Measurements from ENCODE around the gene SRBD1.

The SRBD1 gene, protein sequence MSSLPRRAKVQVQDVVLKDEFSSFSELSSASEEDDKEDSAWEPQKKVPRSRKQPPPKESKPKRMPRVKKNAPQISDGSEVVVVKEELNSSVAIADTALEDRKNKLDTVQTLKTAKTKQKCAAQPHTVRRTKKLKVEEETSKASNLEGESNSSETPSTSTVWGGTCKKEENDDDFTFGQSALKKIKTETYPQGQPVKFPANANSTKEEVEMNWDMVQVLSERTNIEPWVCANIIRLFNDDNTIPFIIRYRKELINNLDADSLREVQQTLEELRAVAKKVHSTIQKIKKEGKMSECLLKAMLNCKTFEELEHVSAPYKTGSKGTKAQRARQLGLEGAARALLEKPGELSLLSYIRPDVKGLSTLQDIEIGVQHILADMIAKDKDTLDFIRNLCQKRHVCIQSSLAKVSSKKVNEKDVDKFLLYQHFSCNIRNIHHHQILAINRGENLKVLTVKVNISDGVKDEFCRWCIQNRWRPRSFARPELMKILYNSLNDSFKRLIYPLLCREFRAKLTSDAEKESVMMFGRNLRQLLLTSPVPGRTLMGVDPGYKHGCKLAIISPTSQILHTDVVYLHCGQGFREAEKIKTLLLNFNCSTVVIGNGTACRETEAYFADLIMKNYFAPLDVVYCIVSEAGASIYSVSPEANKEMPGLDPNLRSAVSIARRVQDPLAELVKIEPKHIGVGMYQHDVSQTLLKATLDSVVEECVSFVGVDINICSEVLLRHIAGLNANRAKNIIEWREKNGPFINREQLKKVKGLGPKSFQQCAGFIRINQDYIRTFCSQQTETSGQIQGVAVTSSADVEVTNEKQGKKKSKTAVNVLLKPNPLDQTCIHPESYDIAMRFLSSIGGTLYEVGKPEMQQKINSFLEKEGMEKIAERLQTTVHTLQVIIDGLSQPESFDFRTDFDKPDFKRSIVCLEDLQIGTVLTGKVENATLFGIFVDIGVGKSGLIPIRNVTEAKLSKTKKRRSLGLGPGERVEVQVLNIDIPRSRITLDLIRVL

DNA sequence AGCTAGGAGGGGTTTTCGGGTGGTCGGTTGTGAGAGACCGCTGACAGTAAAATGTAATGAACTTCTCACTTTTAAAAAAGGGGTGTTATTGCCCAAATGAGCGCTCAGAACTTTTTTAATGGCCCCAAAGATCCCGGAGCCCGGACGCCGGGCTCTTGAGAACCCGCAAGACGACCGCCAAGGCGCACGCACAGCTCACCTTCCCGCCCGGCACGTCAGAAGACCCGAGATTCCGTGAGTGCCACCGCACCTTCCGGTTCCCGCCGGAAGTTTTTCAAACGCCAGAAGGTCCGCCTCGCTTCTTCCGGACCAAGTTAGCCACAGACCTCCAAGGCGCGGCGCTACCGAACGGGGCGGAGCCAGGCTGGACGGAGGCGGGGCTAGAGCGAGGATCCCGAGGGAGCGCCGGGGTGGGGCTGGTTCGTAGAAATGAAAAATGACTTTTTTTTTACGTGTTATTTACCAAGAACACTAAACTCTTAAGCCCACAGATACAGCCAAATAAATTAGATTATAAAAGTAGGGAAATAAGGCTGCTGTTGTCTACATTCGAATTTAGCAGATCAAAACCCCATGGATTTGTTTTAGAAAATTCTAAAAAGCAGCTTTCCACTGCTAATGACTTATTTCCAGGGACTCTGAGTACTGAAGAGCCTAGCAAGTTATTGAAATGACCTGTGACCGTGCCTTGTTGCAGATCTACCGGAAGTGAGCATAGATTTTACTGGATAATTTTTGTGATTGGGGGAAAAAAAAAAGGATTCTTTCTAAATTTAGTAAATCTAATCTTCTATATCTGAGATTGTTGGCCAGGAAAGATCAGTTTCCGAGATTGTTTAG lies at the start of gene SRBD1:
Gene SRBD1, minus strand, starts transcription at position 248 of the 840 bp plus-strand sequence. CDS start 5,826 bp downstream, outside the sequence.
- peak; percentile 90 for DNase-seq (ENCODE audit: low spot score)

DNA sequence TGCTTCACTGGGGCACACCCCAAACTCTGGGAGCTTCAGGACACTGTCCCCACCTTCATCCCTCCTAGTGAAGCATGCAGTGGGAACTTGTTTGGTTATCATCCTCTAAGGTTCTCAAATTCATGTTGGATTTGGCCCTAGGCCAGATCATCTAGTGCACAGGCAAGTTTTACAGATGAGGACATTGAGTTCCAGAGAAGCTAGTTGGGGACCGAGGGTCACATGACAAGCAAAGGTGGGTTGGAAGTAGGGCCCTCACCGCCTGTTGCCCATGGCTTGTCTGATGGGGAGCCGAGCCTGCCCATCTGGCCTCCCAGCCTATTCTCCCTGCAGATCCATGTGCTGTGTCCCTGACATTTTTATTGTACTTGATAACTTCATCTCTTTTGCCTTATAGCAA lies 43.2 kb upstream of the SRBD1 start:
- DNase-seq (ENCODE audit: low spot score) = no peak

DNA sequence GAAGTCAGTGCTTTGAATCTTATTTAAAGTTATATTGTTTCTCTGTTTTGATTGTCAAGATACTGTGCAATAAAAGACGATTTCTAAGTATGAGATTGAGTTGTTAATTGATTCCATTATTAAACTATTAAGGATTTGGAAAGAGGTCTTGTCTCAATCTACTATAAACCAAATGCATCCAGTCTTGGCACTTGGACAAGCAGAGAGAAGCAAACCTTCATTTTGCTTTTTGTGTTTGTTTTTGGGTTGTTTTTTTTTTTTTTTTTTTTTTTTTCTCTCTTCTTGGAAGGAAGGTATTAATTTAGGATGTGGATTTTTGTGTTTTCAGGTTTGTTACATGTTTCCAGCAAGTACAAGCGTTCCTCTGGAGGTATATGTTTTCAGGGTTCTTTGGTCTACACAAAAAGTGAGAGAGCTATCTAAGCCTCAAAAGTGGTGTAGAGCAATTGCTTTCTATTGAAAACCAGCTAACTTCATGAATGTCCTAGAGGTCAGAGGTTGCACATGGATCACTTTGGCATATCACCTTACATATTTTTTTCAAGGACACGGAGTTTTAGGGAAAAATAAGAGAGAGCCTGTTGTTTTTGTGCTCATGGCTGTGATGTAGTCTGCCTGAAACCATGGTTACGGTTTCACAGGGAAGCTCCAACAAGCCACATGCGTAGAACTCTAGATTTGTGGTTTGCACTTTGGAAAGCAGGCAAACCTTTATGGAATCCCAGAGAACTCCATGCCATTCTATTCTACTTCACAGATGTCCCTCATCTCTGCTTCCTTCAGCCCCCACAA lies 42.3 kb upstream of the SRBD1 start:
- no peak for DNase-seq (ENCODE audit: low spot score)

DNA sequence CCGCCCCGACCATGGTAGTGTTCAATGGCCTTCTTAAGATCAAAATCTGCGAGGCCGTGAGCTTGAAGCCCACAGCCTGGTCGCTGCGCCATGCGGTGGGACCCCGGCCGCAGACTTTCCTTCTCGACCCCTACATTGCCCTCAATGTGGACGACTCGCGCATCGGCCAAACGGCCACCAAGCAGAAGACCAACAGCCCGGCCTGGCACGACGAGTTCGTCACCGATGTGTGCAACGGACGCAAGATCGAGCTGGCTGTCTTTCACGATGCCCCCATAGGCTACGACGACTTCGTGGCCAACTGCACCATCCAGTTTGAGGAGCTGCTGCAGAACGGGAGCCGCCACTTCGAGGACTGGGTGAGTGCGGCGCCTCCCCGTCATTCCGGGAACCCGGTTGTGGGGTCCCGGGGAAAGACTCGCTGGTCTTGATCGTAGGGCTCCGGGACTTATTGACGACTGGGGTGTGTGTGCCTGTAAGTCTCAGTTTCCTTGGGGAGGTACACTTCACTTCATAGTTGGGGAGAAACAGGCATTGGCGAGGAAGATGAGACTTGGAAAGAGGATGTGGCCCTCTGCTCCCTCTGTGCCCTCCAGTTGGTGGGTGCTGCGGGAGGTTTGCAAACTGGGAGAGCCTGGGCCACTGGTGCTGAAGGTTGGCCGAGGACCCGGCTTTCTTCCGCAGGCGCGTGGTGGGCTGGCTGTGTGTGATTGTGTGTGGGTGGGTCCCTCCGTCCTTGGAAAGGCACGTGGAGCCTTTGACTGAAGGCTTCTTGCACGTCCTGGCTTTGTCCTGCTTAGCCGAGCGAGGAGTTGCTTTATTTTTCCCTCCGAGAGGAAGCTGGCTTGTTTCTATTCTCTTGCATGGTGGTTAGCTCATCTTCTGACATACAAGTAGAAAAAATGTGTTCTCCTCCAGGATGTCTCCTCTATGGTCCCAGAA lies 41.3 kb upstream of the SRBD1 start:
- peak; percentile 43 for DNase-seq (ENCODE audit: low spot score)

DNA sequence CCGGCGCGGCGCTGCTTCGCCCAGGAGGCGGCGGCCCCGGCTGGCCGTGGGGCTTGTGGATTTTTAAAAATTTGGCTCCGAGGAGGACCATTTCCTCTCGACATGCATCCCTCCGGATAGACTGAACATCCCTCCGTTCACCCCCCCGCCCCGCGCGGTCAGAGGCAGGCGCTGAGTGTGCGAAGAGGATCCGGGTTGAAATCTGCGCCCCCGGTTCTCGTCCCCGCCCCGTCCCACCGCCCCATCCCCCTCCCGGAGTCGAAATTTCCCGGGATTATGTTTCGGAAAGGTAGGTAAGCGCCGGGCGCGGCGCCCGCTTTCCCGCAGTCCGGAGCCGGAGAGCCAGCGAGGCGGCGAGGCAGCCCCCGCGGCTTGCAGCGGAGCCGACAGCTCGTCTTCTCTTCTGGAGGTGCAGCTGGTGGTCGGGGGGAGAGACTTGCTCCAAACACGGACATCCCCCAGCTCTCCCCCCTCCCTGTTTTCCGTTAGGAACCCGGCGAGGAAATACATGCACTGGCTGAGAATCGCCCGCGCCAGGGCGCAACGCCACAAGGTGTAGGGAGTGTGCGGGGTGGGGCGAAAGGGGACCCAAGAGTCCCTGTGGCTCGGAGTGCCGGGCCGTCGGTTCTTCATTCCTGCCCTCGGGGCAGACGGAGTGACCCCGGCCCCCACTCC lies 40.5 kb upstream of the SRBD1 start, which contains the start of gene PRKCE:
Gene PRKCE, plus strand, starts transcription at position 261 of the 675 bp plus-strand sequence.
- peak; percentile 60 for DNase-seq (ENCODE audit: low spot score)

DNA sequence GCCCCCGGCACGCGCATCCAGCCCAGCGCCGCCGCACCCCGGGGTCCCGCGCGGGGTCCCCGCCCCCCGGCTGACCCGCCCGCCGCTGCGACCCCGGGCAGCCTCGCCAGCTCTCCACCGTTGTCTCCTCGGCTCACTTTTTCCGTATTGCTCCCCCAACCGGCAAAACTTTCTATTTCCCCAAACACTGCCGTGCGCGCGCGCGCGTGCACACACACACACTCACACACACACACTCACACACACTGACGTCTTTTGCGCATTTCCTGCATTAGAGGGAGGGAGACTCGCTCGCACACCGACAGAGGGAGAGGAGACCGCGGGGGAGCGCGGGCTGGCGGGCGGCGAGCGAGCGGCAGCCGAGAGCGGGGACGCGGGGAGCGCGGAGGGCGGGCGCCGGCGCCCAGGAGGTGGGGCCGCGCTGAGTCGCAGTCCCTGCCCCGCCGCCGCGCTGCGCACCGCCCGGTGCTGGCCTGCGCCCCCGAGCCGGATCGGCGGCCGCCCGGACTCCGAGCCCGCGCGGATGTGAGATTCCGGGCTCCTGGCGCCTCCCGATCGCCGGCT lies 39.9 kb upstream of the SRBD1 start:
- DNase-seq (ENCODE audit: low spot score) = peak; percentile 87

DNA sequence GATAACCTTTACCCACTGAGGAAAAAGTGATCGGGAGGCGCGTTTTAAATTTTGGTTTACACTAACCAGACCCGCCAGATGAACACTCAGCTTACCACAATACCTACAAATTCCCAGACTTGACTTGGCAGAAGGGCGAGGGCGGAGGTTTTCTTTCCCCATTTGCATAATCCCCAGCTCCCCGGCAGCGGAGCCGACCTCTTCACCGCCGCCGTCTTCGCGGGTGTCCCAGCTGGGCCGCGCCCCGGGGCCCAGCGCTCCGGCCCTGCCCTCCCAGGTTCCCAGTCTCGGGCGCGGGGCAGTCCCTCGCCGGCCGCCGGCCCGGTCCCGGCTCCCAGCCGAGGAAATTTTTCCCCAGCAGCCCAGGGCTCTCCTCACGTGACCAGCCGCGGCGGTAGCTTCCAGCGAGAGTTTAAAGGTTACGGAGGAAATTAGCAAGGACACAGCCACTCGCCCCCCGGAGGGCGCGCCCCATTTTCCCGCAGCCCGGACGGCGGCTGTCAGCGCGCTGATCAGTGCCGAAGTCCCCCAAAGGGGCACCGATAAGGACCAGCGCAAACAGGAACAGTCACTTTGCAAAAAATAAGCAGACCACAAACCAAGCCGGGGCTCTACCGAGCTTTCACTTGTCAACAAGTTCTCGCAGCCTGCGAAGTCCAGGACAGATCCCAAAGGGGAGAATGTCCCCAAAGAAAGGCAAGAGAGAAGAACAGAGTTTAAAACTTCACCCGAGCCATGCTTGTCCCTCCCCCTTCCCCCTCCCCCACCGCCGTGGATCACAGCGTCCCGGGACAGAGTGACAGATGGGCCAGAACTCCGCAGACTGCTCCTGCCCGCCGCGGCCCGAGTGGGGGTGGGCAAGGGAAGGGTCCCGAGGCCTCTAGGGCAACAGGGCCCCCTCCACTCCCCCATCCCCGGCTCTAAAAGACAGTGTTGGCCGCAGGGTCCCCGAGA lies 39.1 kb upstream of the SRBD1 start:
- peak; percentile 69 for DNase-seq (ENCODE audit: low spot score)

DNA sequence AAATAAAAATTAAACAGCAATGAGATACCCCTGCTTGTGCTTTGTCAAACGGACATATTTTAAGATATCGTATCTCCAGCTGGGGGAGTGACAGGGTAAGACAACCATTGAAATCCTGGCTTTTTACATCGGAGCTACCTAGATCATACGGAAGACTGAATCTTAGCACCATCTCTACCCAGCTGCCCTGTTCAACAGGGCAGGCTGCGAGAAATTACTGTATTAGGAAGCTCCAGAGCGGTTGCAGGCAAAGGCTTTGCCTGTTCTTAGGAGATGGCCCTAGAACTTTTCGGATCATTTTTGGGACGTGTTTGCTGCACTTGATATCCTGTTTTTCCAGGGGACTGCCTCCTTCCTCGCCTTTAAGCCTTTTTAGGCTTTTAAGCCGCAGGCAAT lies 38.4 kb upstream of the SRBD1 start:
- DNase-seq (ENCODE audit: low spot score) = no peak

DNA sequence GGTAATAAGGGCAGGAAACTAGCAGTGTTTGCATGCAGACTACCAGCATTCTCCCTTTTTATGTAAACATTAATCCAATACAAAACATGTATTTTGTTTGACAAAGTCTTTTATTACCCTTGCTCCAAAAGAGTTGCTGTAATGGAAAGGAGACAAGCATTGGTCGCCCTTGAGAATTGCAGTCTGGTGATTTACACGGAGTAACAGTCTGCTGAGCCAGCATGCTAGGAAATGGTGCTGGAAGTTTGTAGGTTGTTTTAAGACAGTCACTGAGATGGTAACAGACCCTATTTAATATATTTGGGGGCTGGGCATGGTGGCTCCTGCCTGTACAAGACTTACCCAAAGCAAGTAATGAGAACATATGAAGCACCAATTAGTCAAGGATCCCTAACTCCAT lies 37.6 kb upstream of the SRBD1 start:
- DNase-seq (ENCODE audit: low spot score) = no peak

DNA sequence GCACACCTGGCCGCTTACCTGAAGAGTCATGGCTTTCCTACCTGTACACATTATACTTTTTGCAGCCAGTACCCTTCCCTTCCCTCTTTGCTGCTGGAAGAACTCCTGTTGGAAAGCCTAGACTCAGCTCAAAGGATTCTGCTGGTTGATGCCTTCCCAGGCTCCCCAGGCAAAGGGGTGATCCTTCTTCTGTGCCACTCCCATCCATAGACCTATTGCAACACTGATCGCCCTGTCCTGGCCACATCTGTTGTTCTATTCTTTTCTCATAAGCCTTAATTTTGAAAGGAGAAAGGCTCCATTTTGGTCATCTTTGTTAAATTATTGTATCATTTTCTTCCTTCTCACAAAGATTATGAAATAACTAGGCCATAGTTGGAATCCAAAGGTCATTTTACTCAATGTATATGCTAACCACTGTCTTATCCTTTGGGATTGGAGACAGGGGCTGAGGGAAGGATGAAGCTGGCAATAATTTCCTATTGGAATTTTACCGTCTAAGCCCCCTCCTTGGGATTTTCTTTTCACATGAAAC lies 37.0 kb upstream of the SRBD1 start:
- DNase-seq (ENCODE audit: low spot score) = no peak

DNA sequence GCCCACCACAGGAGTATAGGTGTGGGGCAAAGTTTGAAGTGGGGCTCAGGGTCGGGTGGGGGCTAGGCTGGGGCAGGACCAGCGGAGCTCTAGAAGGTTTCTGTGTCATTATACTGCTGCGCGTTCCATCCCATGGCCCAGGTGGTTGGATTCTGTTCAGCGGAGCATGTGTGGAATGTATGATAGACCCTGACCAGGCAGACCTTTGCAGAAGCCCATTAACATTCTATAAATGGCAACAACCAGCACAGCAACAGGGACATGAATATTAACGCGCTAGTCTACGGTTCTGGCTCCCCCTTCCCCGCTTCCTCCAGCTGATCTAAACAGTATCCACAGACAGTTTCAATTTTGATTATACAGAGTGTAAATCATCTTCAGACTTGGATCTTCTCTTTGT lies 36.3 kb upstream of the SRBD1 start:
- no peak for DNase-seq (ENCODE audit: low spot score)

DNA sequence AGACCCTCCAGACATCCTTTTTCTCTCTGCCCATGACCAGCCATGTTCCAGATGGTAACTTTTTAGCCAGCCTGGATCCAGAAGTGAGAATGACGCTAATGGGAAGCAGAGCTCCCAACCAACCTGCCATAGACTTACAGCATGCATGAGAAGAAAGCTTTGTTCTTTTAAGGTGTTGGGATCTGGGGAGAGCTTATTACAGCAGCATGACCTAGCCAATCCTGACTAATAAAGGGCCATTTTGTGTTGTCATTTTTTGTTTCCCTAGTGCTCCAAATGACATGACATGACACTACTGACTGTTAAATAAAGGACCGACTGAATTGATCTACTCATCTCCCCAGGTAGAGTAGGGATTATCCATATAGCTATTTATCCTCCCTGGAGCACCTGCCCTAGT lies 35.2 kb upstream of the SRBD1 start:
- no peak for DNase-seq (ENCODE audit: low spot score)

DNA sequence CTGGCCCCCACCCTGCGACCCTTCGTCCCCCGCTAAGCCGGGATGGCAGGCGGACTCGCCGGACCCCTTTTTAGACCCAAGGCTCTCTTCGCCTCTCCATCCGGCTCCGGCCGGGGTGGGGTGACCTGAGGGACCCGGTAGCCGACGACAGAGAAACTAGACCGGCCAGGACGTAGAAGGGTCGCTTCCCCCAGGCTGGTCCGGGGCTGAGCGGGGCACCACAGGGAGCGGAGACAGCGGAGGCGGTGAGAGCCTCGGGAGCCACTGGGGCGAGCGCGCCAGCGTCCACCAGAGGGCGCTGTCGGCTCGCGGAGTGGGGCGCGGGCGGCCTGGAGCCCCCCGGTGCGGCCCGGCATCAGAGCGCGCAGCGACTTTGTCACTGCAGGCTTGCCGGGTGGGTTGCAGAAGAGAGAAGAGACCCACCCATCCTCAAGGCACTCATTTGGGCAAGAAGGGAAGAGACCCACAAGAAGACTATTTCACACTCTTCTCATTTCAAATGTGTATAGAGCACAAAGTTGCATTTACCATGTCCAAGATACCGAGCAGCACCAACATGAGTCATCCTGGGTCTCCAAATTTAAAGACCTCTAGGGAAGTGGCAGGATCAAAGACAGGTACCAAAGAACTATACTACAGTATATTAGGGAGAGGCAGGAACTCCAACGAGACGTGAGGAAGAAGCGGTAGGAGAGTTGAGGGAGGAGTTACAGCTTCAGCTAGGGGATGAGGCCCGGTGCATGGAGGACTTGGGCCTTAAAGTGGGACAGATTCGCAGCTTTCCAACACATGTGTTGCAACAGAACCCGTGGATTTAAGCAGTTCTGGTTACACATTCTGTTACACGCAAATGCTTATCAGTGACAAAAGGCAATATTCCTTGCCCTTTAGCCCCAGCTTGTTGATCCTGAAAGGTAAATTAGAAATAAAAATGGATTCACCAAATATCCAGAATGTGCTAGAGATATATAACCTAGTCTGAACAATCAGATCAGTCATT lies 32.8 kb upstream of the SRBD1 start:
- peak; percentile 95 for DNase-seq (ENCODE audit: low spot score)

DNA sequence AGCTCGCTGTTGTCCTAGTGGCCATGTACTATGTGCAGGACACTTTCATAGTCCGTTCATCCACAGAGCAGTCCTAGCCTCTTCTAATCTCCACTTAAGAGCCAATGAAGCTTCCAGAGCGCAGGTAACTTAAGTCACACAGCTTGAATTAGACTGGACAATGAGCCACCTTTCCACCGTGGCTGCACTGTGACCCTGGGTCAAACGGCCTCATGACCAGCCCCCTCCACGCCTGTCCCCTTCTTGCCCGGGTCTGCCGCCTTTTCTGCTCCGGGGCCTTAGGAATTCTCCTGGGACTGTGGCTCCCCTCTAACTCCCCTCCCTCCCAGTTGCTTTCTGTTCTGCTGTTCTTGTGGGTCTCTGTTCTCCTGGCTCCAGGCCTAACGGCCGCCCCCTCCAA lies 32.0 kb upstream of the SRBD1 start:
- DNase-seq (ENCODE audit: low spot score) = peak; percentile 24

DNA sequence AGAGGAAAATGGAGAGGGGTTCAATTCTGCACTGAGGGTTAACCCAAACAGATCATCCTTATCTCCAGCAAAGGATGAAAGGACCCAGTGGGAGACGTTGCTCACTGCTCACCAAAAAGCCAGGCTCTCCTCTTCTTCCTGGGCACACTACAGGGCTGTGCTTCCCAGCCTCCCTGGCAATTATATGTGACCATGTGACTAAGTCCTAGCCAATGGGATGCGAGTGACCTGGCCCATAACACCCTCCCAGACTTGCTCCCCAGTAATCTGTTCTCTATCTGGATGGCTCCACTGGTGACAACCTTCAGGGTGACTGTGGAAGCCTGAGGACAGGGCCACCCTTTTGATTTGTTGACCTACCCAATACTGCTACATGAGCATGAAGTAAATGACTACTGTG lies 29.5 kb upstream of the SRBD1 start:
- DNase-seq (ENCODE audit: low spot score) = no peak

DNA sequence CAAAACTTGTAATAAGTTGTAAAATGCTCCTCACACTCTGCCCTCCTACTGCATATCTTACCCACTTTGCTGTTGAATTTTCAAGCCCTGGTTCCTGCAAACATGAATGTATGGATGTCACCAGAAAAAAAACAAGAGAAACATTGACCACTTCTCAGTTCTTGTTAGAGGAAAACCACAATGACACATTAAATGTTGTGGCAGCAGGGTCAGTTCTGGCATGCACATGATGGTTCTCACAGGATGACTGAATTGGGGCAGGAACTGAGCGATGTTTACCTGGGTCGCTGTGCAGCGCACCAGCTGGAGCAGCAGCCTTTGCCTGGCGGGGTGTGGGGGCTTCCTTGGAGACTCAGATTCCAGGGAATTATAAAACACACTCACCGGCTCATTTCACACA lies 26.4 kb upstream of the SRBD1 start:
- no peak for DNase-seq (ENCODE audit: low spot score)
